Measurements from ENCODE around the gene KIRREL3. TPM values are rescaled to one million over a fixed set of nuclear protein-coding genes. Genes with fewer than 3 reads are reported as not detected.

The KIRREL3 gene
- polyA plus RNA-seq, 1 of the 3 experiments (the other 2 are of a cell fraction): 3.7 TPM

GRCh38 chr11:126765196-126765595, 235.4 kb downstream of the KIRREL3 start:
- Histone ChIP-seq H3K4me1 (ENCODE audit: control insufficient read depth in 1 of 2, insufficient read depth in 2 of 2, low read depth in 1 of 2, low read length in 1 of 2) (no peaks in the 10 kb centered on the region), H3K4me3 (ENCODE audit: low read depth in 2 of 2, low read length in 1 of 2) (no peak overlapping the region), H3K9ac (no peak overlapping the region), H3K27me3 (ENCODE audit: insufficient read depth) (no peaks in the 10 kb centered on the region), H3K4me2 (no peak overlapping the region), H3F3A (replicated peaks; ENCODE audit: insufficient read depth) (no peaks in the 10 kb centered on the region), H4K20me1 (ENCODE audit: insufficient read depth) (no peaks in the 10 kb centered on the region), H3K36me3 (replicated peaks in 1 of 2; ENCODE audit: control insufficient read depth in 1 of 2, insufficient read depth in 2 of 2, low read length in 1 of 2) (no peaks in the 10 kb centered on the region), H3K9me2 (no peaks in the 10 kb centered on the region), H3K27ac (ENCODE audit: low read depth in 2 of 2, low read length in 1 of 2) (no peak overlapping the region), H3K9me3 (no peaks in the 10 kb centered on the region), H2AFZ (ENCODE audit: low read depth) (no peak overlapping the region), H3K79me2 (ENCODE audit: insufficient read depth) (no peaks in the 10 kb centered on the region)
- 86% methylated on average over 4 of the region's 4 CpGs for WGBS (ENCODE audit: low lambda C conversion rate)
- DNase-seq: no peak
- POLR2A ChIA-PET: no interaction called here
- CTCF ChIA-PET: interaction anchor here (0.8 to 2.8 kb wide), 5 partner anchors 8 to 225 kb away, joined by 3 to 14 read pairs (median 7); no protein-coding TSS in a partner anchor
- no peak for TF ChIP-seq GATA2 (CRISPR knock-in tag; IDR thresholded peaks at IDR 0.05)
- no peak for TF ChIP-seq RXRA (IDR thresholded peaks at IDR 0.05; ENCODE audit: borderline replicate concordance, low read depth)
- TF ChIP-seq YY1 (IDR thresholded peaks at IDR 0.05; ENCODE audit: low read depth): no peak
- TF ChIP-seq FOSL2 (IDR thresholded peaks at IDR 0.05; ENCODE audit: borderline replicate concordance, low read depth): no peak

GRCh38 chr11:126764231-126764630, 236.3 kb downstream of the KIRREL3 start:
- TF ChIP-seq FOXJ3 (CRISPR knock-in tag; IDR thresholded peaks at IDR 0.05) (no peak), SMC3 (IDR thresholded peaks at IDR 0.05; ENCODE audit: low read depth, low read length) (0 out of 2 replicates have a peak, but pooled peaks have one; percentile 20), NFIC (IDR thresholded peaks at IDR 0.05; ENCODE audit: borderline replicate concordance) (no peak), YY1 (IDR thresholded peaks at IDR 0.05; ENCODE audit: low read depth) (no peak), TAF1 (IDR thresholded peaks at IDR 0.05; ENCODE audit: borderline replicate concordance, low read depth, low read length) (no peak), EP300 (IDR thresholded peaks at IDR 0.05; ENCODE audit: borderline replicate concordance in 1 of 2, low read depth in 1 of 2, low read length in 1 of 2) (no peak), RAD21 (IDR thresholded peaks at IDR 0.05; ENCODE audit: low read length) (peak; percentile 39), FOSL2 (IDR thresholded peaks at IDR 0.05; ENCODE audit: borderline replicate concordance, low read depth) (no peak)
- H3F3A ChIP-seq (replicated peaks; ENCODE audit: insufficient read depth): no peaks in the 10 kb centered on the region
- H3K27ac ChIP-seq (ENCODE audit: low read depth in 2 of 2, low read length in 1 of 2): no peak overlapping the region
- H3K4me3 ChIP-seq (ENCODE audit: low read depth in 2 of 2, low read length in 1 of 2): no peak overlapping the region
- H3K4me2 ChIP-seq: no peak overlapping the region
- H3K4me1 ChIP-seq (ENCODE audit: control insufficient read depth in 1 of 2, insufficient read depth in 2 of 2, low read depth in 1 of 2, low read length in 1 of 2): no peaks in the 10 kb centered on the region
- 77% methylated on average over 10 of the region's 10 CpGs for WGBS (ENCODE audit: low lambda C conversion rate)
- H2AFZ ChIP-seq (ENCODE audit: low read depth): no peak overlapping the region
- DNase-seq: no peak
- no peaks in the 10 kb centered on the region for H4K20me1 ChIP-seq (ENCODE audit: insufficient read depth)
- H3K36me3 ChIP-seq (replicated peaks in 1 of 2; ENCODE audit: control insufficient read depth in 1 of 2, insufficient read depth in 2 of 2, low read length in 1 of 2): no peaks in the 10 kb centered on the region
- no peak overlapping the region for H3K9ac ChIP-seq
- H3K9me3 ChIP-seq: no peaks in the 10 kb centered on the region
- H3K79me2 ChIP-seq (ENCODE audit: insufficient read depth): no peaks in the 10 kb centered on the region
- CTCF ChIA-PET: interaction anchor here (0.6 to 2.8 kb wide), 6 partner anchors 8 to 226 kb away, joined by 3 to 14 read pairs (median 6); no protein-coding TSS in a partner anchor
- H3K9me2 ChIP-seq: no peaks in the 10 kb centered on the region
- H3K27me3 ChIP-seq (ENCODE audit: insufficient read depth): no peaks in the 10 kb centered on the region
- POLR2A ChIA-PET: no interaction called here

DNA sequence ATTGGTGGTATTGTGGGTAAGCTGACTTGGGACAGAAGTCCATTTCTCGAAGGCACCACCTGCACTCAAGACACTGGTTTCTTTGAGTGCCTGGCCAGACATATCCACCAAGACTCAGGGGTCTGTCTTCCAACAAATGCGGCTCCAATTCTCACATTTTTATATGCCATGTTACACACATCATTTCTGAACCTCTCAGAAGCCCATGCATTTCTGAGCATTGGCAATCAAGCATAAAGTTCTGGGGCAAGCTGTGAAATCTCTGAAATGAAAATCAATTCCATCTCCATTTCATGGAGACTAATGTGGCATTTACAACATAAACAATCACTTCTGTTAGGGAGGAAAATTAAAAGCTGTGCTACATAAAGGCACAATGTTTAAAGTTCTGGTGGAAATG, 243.7 kb downstream of the KIRREL3 start:
- Histone ChIP-seq H3K9ac (no peak overlapping the region), H3K27ac (ENCODE audit: low read depth in 2 of 2, low read length in 1 of 2) (no peak overlapping the region), H3K4me1 (ENCODE audit: control insufficient read depth in 1 of 2, insufficient read depth in 2 of 2, low read depth in 1 of 2, low read length in 1 of 2) (peaks cover 0 to 8% of the 10 kb centered on the region in 2 experiments; a peak in 2 of 4 replicates), H3K9me2 (no peaks in the 10 kb centered on the region), H3F3A (replicated peaks; ENCODE audit: insufficient read depth) (no peaks in the 10 kb centered on the region), H3K4me2 (no peak overlapping the region), H3K79me2 (ENCODE audit: insufficient read depth) (no peaks in the 10 kb centered on the region), H3K36me3 (replicated peaks in 1 of 2; ENCODE audit: control insufficient read depth in 1 of 2, insufficient read depth in 2 of 2, low read length in 1 of 2) (no peaks in the 10 kb centered on the region), H3K4me3 (ENCODE audit: low read depth in 2 of 2, low read length in 1 of 2) (no peak overlapping the region), H4K20me1 (ENCODE audit: insufficient read depth) (no peaks in the 10 kb centered on the region), H3K27me3 (ENCODE audit: insufficient read depth) (no peaks in the 10 kb centered on the region), H2AFZ (ENCODE audit: low read depth) (no peak overlapping the region), H3K9me3 (no peaks in the 10 kb centered on the region)
- TF ChIP-seq, protein P1, sequence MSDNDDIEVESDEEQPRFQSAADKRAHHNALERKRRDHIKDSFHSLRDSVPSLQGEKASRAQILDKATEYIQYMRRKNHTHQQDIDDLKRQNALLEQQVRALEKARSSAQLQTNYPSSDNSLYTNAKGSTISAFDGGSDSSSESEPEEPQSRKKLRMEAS (IDR thresholded peaks at IDR 0.05; ENCODE audit: low read depth): no peak
- no peak for TF ChIP-seq SMC3 (IDR thresholded peaks at IDR 0.05; ENCODE audit: low read depth, low read length)
- TF ChIP-seq GABPA (IDR thresholded peaks at IDR 0.05; ENCODE audit: low read depth): no peak
- no peak for TF ChIP-seq NRF1 (IDR thresholded peaks at IDR 0.05; ENCODE audit: low read depth, low read length)
- TF ChIP-seq, protein P2, sequence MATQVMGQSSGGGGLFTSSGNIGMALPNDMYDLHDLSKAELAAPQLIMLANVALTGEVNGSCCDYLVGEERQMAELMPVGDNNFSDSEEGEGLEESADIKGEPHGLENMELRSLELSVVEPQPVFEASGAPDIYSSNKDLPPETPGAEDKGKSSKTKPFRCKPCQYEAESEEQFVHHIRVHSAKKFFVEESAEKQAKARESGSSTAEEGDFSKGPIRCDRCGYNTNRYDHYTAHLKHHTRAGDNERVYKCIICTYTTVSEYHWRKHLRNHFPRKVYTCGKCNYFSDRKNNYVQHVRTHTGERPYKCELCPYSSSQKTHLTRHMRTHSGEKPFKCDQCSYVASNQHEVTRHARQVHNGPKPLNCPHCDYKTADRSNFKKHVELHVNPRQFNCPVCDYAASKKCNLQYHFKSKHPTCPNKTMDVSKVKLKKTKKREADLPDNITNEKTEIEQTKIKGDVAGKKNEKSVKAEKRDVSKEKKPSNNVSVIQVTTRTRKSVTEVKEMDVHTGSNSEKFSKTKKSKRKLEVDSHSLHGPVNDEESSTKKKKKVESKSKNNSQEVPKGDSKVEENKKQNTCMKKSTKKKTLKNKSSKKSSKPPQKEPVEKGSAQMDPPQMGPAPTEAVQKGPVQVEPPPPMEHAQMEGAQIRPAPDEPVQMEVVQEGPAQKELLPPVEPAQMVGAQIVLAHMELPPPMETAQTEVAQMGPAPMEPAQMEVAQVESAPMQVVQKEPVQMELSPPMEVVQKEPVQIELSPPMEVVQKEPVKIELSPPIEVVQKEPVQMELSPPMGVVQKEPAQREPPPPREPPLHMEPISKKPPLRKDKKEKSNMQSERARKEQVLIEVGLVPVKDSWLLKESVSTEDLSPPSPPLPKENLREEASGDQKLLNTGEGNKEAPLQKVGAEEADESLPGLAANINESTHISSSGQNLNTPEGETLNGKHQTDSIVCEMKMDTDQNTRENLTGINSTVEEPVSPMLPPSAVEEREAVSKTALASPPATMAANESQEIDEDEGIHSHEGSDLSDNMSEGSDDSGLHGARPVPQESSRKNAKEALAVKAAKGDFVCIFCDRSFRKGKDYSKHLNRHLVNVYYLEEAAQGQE (IDR thresholded peaks at IDR 0.05; ENCODE audit: low read depth, low read length): no peak
- no peak for TF ChIP-seq EP300 (IDR thresholded peaks at IDR 0.05; ENCODE audit: borderline replicate concordance in 1 of 2, low read depth in 1 of 2, low read length in 1 of 2)
- TF ChIP-seq, protein P3, sequence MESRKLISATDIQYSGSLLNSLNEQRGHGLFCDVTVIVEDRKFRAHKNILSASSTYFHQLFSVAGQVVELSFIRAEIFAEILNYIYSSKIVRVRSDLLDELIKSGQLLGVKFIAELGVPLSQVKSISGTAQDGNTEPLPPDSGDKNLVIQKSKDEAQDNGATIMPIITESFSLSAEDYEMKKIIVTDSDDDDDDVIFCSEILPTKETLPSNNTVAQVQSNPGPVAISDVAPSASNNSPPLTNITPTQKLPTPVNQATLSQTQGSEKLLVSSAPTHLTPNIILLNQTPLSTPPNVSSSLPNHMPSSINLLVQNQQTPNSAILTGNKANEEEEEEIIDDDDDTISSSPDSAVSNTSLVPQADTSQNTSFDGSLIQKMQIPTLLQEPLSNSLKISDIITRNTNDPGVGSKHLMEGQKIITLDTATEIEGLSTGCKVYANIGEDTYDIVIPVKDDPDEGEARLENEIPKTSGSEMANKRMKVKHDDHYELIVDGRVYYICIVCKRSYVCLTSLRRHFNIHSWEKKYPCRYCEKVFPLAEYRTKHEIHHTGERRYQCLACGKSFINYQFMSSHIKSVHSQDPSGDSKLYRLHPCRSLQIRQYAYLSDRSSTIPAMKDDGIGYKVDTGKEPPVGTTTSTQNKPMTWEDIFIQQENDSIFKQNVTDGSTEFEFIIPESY (IDR thresholded peaks at IDR 0.05; ENCODE audit: borderline replicate concordance, low read depth): no peak
- TF ChIP-seq YY1 (IDR thresholded peaks at IDR 0.05; ENCODE audit: low read depth): no peak
- no peak for TF ChIP-seq MXI1 (IDR thresholded peaks at IDR 0.05; ENCODE audit: low read depth, low read length)
- TF ChIP-seq POLR2AphosphoS5 (IDR thresholded peaks at IDR 0.05; ENCODE audit: low read depth, low read length): no peak
- POLR2A ChIA-PET: no interaction called here
- CTCF ChIA-PET: interaction anchor here (1.3 kb wide), 1 partner anchor 9 kb away, joined by 3 read pairs; no protein-coding TSS in a partner anchor
- no peak for DNase-seq
- 69% methylated on average over 2 of the region's 2 CpGs for WGBS (ENCODE audit: low lambda C conversion rate)

Measured in SK-N-SH (cell line).